ENCODE results near the gene CFH.

Gene CFH

GRCh38 chr1:196651637-196652215, at the start of gene CFH:
TSS of gene CFH (plus strand) at chr1:196652043. CDS start at chr1:196652118, 75 bp downstream.
- peak; percentile 81 for DNase-seq (ENCODE audit: low read depth)
- peak within 1 kb of the TSS; percentile 46 for H3K4me3 ChIP-seq (ENCODE audit: control insufficient read depth, low read depth, low read length)
- TF ChIP-seq CTCF (conservative IDR thresholded peaks at IDR 0.05; ENCODE audit: control insufficient read depth, insufficient read depth, low read depth, low read length) = no peak

GRCh38 chr1:196603651-196604050, 48.2 kb upstream of the CFH start:
- H3K4me3 ChIP-seq (ENCODE audit: control insufficient read depth, low read depth, low read length) = no peak overlapping the region
- TF ChIP-seq CTCF (conservative IDR thresholded peaks at IDR 0.05; ENCODE audit: control insufficient read depth, insufficient read depth, low read depth, low read length) = no peak
- no peak for DNase-seq (ENCODE audit: low read depth)

GRCh38 chr1:196607981-196608380, 43.9 kb upstream of the CFH start:
- no peak for DNase-seq (ENCODE audit: low read depth)
- H3K4me3 ChIP-seq (ENCODE audit: control insufficient read depth, low read depth, low read length) = peak overlapping the region; percentile 64
- TF ChIP-seq CTCF (conservative IDR thresholded peaks at IDR 0.05; ENCODE audit: control insufficient read depth, insufficient read depth, low read depth, low read length) = no peak

- TF ChIP-seq CTCF (conservative IDR thresholded peaks at IDR 0.05; ENCODE audit: control insufficient read depth, insufficient read depth, low read depth, low read length) = no peak
- peak; percentile 34 for DNase-seq (ENCODE audit: low read depth)
Measured at GRCh38 chr1:196608390-196609369, 43.2 kb upstream of the CFH start, which contains the start of gene KCNT2. TSS of gene KCNT2 (minus strand) at chr1:196608440. CDS start at chr1:196608309, 131 bp downstream.

GRCh38 chr1:196609370-196609737, 42.5 kb upstream of the CFH start:
- no peak for DNase-seq (ENCODE audit: low read depth)
- TF ChIP-seq CTCF (conservative IDR thresholded peaks at IDR 0.05; ENCODE audit: control insufficient read depth, insufficient read depth, low read depth, low read length) = no peak
- H3K4me3 ChIP-seq (ENCODE audit: control insufficient read depth, low read depth, low read length) = no peak overlapping the region

More at GRCh38 chr1:196608390-196609369, 43.2 kb upstream of the CFH start, which contains the start of gene KCNT2:
- H3K4me3 ChIP-seq (ENCODE audit: control insufficient read depth, low read depth, low read length) = peak within 1 kb of the TSS; percentile 64

GRCh38 chr1:196611873-196612272, 40.0 kb upstream of the CFH start:
- H3K4me3 ChIP-seq (ENCODE audit: control insufficient read depth, low read depth, low read length) = no peak overlapping the region
- TF ChIP-seq CTCF (conservative IDR thresholded peaks at IDR 0.05; ENCODE audit: control insufficient read depth, insufficient read depth, low read depth, low read length) = no peak
- no peak for DNase-seq (ENCODE audit: low read depth)

Measured in fibroblast of mammary gland (primary cell).